ENCODE data around the gene NECTIN1. TPM values are rescaled to one million over a fixed set of nuclear protein-coding genes. Genes with fewer than 3 reads are reported as not detected.

Gene NECTIN1
- total RNA-seq, 6 donors from 2014 or later = 1.4 to 12.6 (median 7.6) TPM

GRCh38 chr11:119723952-119724325 lies 5.1 kb downstream of the NECTIN1 start:
- H3K27ac ChIP-seq = no peak overlapping the region
- no peaks in the 10 kb centered on the region for H3K27me3 ChIP-seq
- DNase-seq = no peak
- no peak for ATAC-seq (ENCODE audit: low FRiP score in 2 of 2)
- H3K9me3 ChIP-seq = no peaks in the 10 kb centered on the region
- peaks cover 14 to 22% (median 18%) of the 10 kb centered on the region in 4 donors for H3K4me1 ChIP-seq
- TF ChIP-seq POLR2A (IDR thresholded peaks at IDR 0.05) = no peak
- 87 to 88% methylated on average over 4 of the region's 4 CpGs for WGBS, 2 donors
- no peak overlapping the region for H3K4me3 ChIP-seq
- no peaks in the 10 kb centered on the region for H3K36me3 ChIP-seq

- no peaks in the 10 kb centered on the region for H3K36me3 ChIP-seq
- H3K27ac ChIP-seq = no peak overlapping the region
- no peaks in the 10 kb centered on the region for H3K27me3 ChIP-seq
- no peaks in the 10 kb centered on the region for H3K9me3 ChIP-seq
- H3K4me3 ChIP-seq = no peak overlapping the region
- ATAC-seq (ENCODE audit: low FRiP score in 2 of 2) (no peak), DNase-seq (no peak)
- TF ChIP-seq POLR2A (IDR thresholded peaks at IDR 0.05) = no peak
- 68 to 79% methylated on average over 5 to 6 of the region's 6 CpGs for WGBS, 2 donors
- H3K4me1 ChIP-seq = peaks cover 14 to 22% (median 18%) of the 10 kb centered on the region in 4 donors
Measured at GRCh38 chr11:119723243-119723951, 5.6 kb downstream of the NECTIN1 start.

GRCh38 chr11:119722281-119722794 lies 6.7 kb downstream of the NECTIN1 start:
- WGBS, 2 donors = 79 to 88% methylated on average over 6 to 10 of the region's 10 CpGs
- DNase-seq (no peak), ATAC-seq (ENCODE audit: low FRiP score in 2 of 2) (no peak)
- Histone ChIP-seq H3K9me3 (no peaks in the 10 kb centered on the region), H3K4me1 (peaks cover 8 to 11% (median 8%) of the 10 kb centered on the region in 4 donors), H3K4me3 (no peak overlapping the region), H3K36me3 (no peaks in the 10 kb centered on the region), H3K27ac (no peak overlapping the region), H3K27me3 (no peaks in the 10 kb centered on the region)
- TF ChIP-seq POLR2AphosphoS5 (IDR thresholded peaks at IDR 0.05) (no peak), POLR2A (IDR thresholded peaks at IDR 0.05) (no peak), CTCF (IDR thresholded peaks at IDR 0.05) (no peak), EP300 (IDR thresholded peaks at IDR 0.05) (no peak)

- Histone ChIP-seq H3K9me3 (no peaks in the 10 kb centered on the region), H3K36me3 (no peaks in the 10 kb centered on the region), H3K4me1 (peaks cover 0 to 2% (median 0%) of the 10 kb centered on the region in 4 donors), H3K4me3 (no peak overlapping the region), H3K27ac (no peak overlapping the region), H3K27me3 (no peaks in the 10 kb centered on the region)
- ATAC-seq (ENCODE audit: low FRiP score in 2 of 2) = peak; percentile 16 to 30
- DNase-seq = no peak
- 72 to 82% methylated on average over 9 to 13 of the region's 13 CpGs for WGBS, 2 donors
- TF ChIP-seq POLR2A (IDR thresholded peaks at IDR 0.05) (no peak), POLR2AphosphoS5 (IDR thresholded peaks at IDR 0.05) (no peak), EP300 (IDR thresholded peaks at IDR 0.05) (no peak), CTCF (IDR thresholded peaks at IDR 0.05) (peak in 2 of 6 experiments; percentile 23 to 24)
Measured at GRCh38 chr11:119721129-119722120, 7.6 kb downstream of the NECTIN1 start.

GRCh38 chr11:119720311-119720913 lies 8.6 kb downstream of the NECTIN1 start:
- H3K27me3 ChIP-seq = no peaks in the 10 kb centered on the region
- H3K27ac ChIP-seq = no peak overlapping the region
- H3K4me1 ChIP-seq = no peaks in the 10 kb centered on the region
- H3K9me3 ChIP-seq = no peaks in the 10 kb centered on the region
- 93 to 97% methylated on average over 10 to 18 of the region's 18 CpGs for WGBS, 2 donors
- DNase-seq (no peak), ATAC-seq (ENCODE audit: low FRiP score in 2 of 2) (no peak)
- H3K4me3 ChIP-seq = no peak overlapping the region
- no peaks in the 10 kb centered on the region for H3K36me3 ChIP-seq
- TF ChIP-seq EP300 (IDR thresholded peaks at IDR 0.05) (no peak), POLR2AphosphoS5 (IDR thresholded peaks at IDR 0.05) (no peak), CTCF (IDR thresholded peaks at IDR 0.05) (no peak), POLR2A (IDR thresholded peaks at IDR 0.05) (no peak)

Measured in upper lobe of left lung (tissue), 6 donors.